PFSK-1 (cell line): ENCODE results near the gene PISD.

Experiments
- FOXP2 ChIP-seq: optimal IDR thresholded peaks from 2 replicates; pipeline ENCODE3; 2011; ENCODE audit warnings: borderline replicate concordance, control low read depth, inconsistent platforms; ENCODE audit not compliant: insufficient read depth; ENCODE audit errors: extremely low read length, extremely low read depth
- POLR2AphosphoS5 ChIP-seq: IDR thresholded peaks from 2 replicates; pipeline ENCODE4 v1.6.1; 2012; ENCODE audit warnings: low read depth, mild to moderate bottlenecking, control low read depth, low read length, moderate library complexity
- REST ChIP-seq, 2 experiments: IDR thresholded peaks; 2 replicates each; pipeline versions ENCODE4 v1.6.1 to v1.8.0; 2011 to 2012; ENCODE audit warnings: low read depth in 2 of 2, low read length in 2 of 2, control low read depth in 1 of 2, inconsistent platforms in 1 of 2, mild to moderate bottlenecking in 1 of 2, moderate library complexity in 1 of 2; ENCODE audit not compliant: insufficient read depth in 1 of 2

- TF ChIP-seq POLR2AphosphoS5 = no peak
- TF ChIP-seq FOXP2 = no peak
- TF ChIP-seq REST (IDR thresholded peaks at IDR 0.05; ENCODE audit: insufficient read depth in 1 of 2, low read depth in 2 of 2, low read length in 2 of 2) = no peak
Measured at GRCh38 chr22:31676700-31677099, 14.7 kb upstream of the PISD start.
